B cell (primary cell): ENCODE data around the gene PTX3. TPM values are rescaled to one million over a fixed set of nuclear protein-coding genes. Genes with fewer than 3 reads are reported as not detected.
A peak's percentile ranks its signal among the peaks of the same experiment; 100 is the strongest.

Experiments
- ATAC-seq: fragments of 200-7000 bp; cut with Tn5 transposase; one replicate; pipeline ENCODE4 v1.10.0; 2021; ENCODE audit warnings: low read depth, mild to moderate bottlenecking, moderate number of reproducible peaks, moderate library complexity
- CTCF ChIA-PET: fragments of 350-600 bp; sonication (Branson Sonifier 250); formaldehyde crosslinking; loops from one replicate; lab custom pipeline; 2021; ENCODE audit warnings: antibody characterized with exemption, inconsistent platforms; lab: Charles Lee
- POLR2A ChIA-PET: fragments of 350-600 bp; sonication (Branson Sonifier 250); formaldehyde crosslinking; loops from one replicate; lab custom pipeline; 2021; ENCODE audit warnings: antibody characterized with exemption; lab: Charles Lee
- DNase-seq: peaks from one replicate; pipeline ENCODE4 v3.0.0; 2013
- H2AFZ ChIP-seq: 2 replicates; pipeline ENCODE4 v1.6.1; 2012; ENCODE audit warnings: mild to moderate bottlenecking, low read depth, low read length; ENCODE audit not compliant: insufficient read depth, poor library complexity, severe bottlenecking
- H3K27ac ChIP-seq, 2 donors: 1 replicate in 1 of 2; 2 replicates in 1 of 2; pipeline ENCODE4 v1.5.1; 2012 to 2013; ENCODE audit warnings: low read length in 2 of 2, mild to moderate bottlenecking in 2 of 2, moderate library complexity in 1 of 2
- H3K27me3 ChIP-seq, 4 experiments: fragments of 200-600 bp in 1 of 4; sonication (generic) in 1 of 4; replicated peaks in 1 of 4; 1 replicate in 2 of 4; 2 replicates in 2 of 4; pipeline versions ENCODE4 v1.6.1 to v1.7.0; 2013 to 2016; ENCODE audit warnings: low read length in 3 of 4, mild to moderate bottlenecking in 2 of 4, mixed read lengths in 1 of 4, moderate library complexity in 1 of 4; ENCODE audit not compliant: insufficient read depth in 4 of 4, control insufficient read depth in 3 of 4; ENCODE audit errors: control extremely low read depth in 1 of 4
- H3K36me3 ChIP-seq, 2 experiments: replicated peaks in 1 of 2; 1 replicate in 1 of 2; 2 replicates in 1 of 2; pipeline versions ENCODE4 v1.6.1 to v1.7.1; 2013; ENCODE audit warnings: low read length in 1 of 2; ENCODE audit not compliant: insufficient read depth in 2 of 2, control insufficient read depth in 1 of 2; ENCODE audit errors: control extremely low read depth in 1 of 2, extremely low read depth in 1 of 2
- H3K4me1 ChIP-seq, 2 donors: fragments of 200-600 bp in 1 of 2; sonication (generic) in 1 of 2; 1 replicate in 1 of 2; 2 replicates in 1 of 2; pipeline versions ENCODE4 v1.5.1 to v1.6.1; 2013 to 2017; ENCODE audit warnings: low read length in 2 of 2; ENCODE audit not compliant: control insufficient read depth in 2 of 2, insufficient read depth in 2 of 2
- H3K4me2 ChIP-seq: replicated peaks from 2 replicates; pipeline ENCODE3; 2012; ENCODE audit warnings: mild to moderate bottlenecking, low read depth, low read length; ENCODE audit not compliant: poor library complexity, severe bottlenecking
- H3K4me3 ChIP-seq, 5 experiments: fragments of 200-600 bp in 1 of 5; sonication (generic) in 1 of 5; 1 replicate in 3 of 5; 2 replicates in 2 of 5; pipeline versions ENCODE4 v1.5.1 to v1.7.0; 2011 to 2016; ENCODE audit warnings: low read length in 4 of 5, mild to moderate bottlenecking in 4 of 5, low read depth in 2 of 5, control low read depth in 1 of 5, moderate library complexity in 1 of 5; ENCODE audit not compliant: insufficient read depth in 1 of 5; ENCODE audit errors: control extremely low read depth in 1 of 5, extremely low read depth in 1 of 5
- H3K79me2 ChIP-seq: fragments of 200-600 bp; sonication (generic); one replicate; pipeline ENCODE4 v1.6.0; 2016; ENCODE audit warnings: low read length; ENCODE audit not compliant: control insufficient read depth, insufficient read depth
- H3K9ac ChIP-seq: fragments of 200-600 bp; sonication (generic); 2 replicates; pipeline ENCODE4 v1.6.1; 2017; ENCODE audit warnings: mild to moderate bottlenecking, low read length, moderate library complexity
- H3K9me3 ChIP-seq, 3 donors: one replicate each; pipeline versions ENCODE4 v1.6.1 to v1.7.1; 2013; ENCODE audit warnings: low read length in 2 of 3; ENCODE audit not compliant: control insufficient read depth in 2 of 3, insufficient read depth in 1 of 3; ENCODE audit errors: control extremely low read depth in 1 of 3
- H4K20me1 ChIP-seq: 2 replicates; pipeline ENCODE4 v1.6.0; 2012; ENCODE audit warnings: mild to moderate bottlenecking, low read length; ENCODE audit not compliant: insufficient read depth, control insufficient read depth, poor library complexity, severe bottlenecking
- H3K27ac Mint-ChIP-seq: one replicate; pipeline ENCODE4 v1.8.0; 2021; ENCODE audit warnings: mixed read lengths
- H3K27me3 Mint-ChIP-seq: one replicate; pipeline ENCODE4 v1.8.0; 2021; ENCODE audit warnings: mixed read lengths
- H3K4me1 Mint-ChIP-seq: one replicate; pipeline ENCODE4 v1.8.0; 2021; ENCODE audit warnings: mixed read lengths
- H3K4me3 Mint-ChIP-seq: one replicate; pipeline ENCODE4 v1.8.0; 2021; ENCODE audit warnings: mixed read lengths
- H3K9me3 Mint-ChIP-seq: one replicate; pipeline ENCODE4 v1.8.0; 2022; ENCODE audit warnings: mixed read lengths; ENCODE audit not compliant: insufficient read depth
- CTCF ChIP-seq: fragments of 200-600 bp; IDR thresholded peaks from one replicate; pipeline ENCODE4 v1.8.0; 2022; ENCODE audit warnings: antibody characterized with exemption, mild to moderate bottlenecking
- EZH2 ChIP-seq: IDR thresholded peaks from 2 replicates; pipeline ENCODE4 v1.6.1; 2012; ENCODE audit warnings: borderline replicate concordance, low read depth, mild to moderate bottlenecking, moderate library complexity, low read length; ENCODE audit not compliant: insufficient read depth, poor library complexity, severe bottlenecking
- WGBS: methylation state at CpG from one replicate; pipeline ENCODE4 v1.1.5; 2013; ENCODE audit warnings: missing lambda C conversion rate; ENCODE audit not compliant: insufficient coverage; 5-methylcytosine and 5-hydroxymethylcytosine counted together
- intact Hi-C: fragments of 100-400 bp; cut with micrococcal nuclease; formaldehyde crosslinking; loops from one replicate; pipeline ENCODE4 v1.10.0; 2022
- polyA plus RNA-seq: library from polyadenylated mRNA; depleted of rRNA; stranded (reverse); fragments of >200 nt; gene quantifications from 2 replicates; pipeline ENCODE4 v1.2.3, GENCODE V29; 2012
- total RNA-seq, 2 donors: library from RNA; stranded (reverse); fragments of 120-200 nt in 1 of 2; gene quantifications; 1 replicate in 1 of 2; 2 replicates in 1 of 2; pipeline versions ENCODE4 v1.2.3 to v1.2.4, GENCODE V29; 2013 to 2022

The PTX3 gene
- total and polyA plus RNA-seq, 2 donors (not counting 1 experiment from before 2014, with no cell fraction given): 0.37 to 0.40 TPM

DNA sequence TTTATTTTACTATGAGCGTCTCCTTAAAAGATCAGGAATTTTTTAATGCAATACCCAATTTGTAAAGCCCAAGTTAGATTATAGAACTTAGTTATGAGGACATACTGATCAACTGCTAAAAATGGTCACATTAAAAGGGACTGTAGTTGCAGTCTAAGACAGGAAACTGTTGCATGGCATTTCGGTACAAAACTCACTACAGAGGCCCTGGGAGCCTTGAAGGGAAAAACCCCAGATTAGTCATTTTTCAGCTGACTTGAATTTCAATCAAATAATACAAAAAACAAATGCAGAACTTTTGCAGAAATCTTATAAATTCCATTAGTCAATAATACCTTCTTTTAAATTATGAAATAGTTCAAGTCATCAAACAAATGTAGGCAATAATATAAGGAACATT, 6.9 kb upstream of the PTX3 start:
- Mint-ChIP-seq H3K4me3 (no peak overlapping the region), H3K27me3 (peaks cover 11% of the 10 kb centered on the region), H3K27ac (no peak overlapping the region), H3K9me3 (no peaks in the 10 kb centered on the region), H3K4me1 (no peaks in the 10 kb centered on the region)
- TF ChIP-seq EZH2 (no peak), CTCF (no peak)
- no peak overlapping the region for H3K9ac ChIP-seq
- no peak overlapping the region for H2AFZ ChIP-seq
- ChIA-PET CTCF (no interaction called here), POLR2A (no interaction called here)
- 0% methylated on average over 1 of the region's 2 CpGs for WGBS
- H3K27me3 ChIP-seq: no peaks in the 10 kb centered on the region
- H3K36me3 ChIP-seq: no peaks in the 10 kb centered on the region
- H3K4me3 ChIP-seq: no peak overlapping the region
- peaks cover 0 to 19% (median 0%) of the 10 kb centered on the region in 3 donors for H3K9me3 ChIP-seq
- DNase-seq: no peak
- no peak overlapping the region for H3K4me2 ChIP-seq
- H3K79me2 ChIP-seq: no peaks in the 10 kb centered on the region
- intact Hi-C loops: no loop called here
- no peak overlapping the region for H3K27ac ChIP-seq
- no peaks in the 10 kb centered on the region for H4K20me1 ChIP-seq
- no peak for ATAC-seq
- H3K4me1 ChIP-seq: no peaks in the 10 kb centered on the region

DNA sequence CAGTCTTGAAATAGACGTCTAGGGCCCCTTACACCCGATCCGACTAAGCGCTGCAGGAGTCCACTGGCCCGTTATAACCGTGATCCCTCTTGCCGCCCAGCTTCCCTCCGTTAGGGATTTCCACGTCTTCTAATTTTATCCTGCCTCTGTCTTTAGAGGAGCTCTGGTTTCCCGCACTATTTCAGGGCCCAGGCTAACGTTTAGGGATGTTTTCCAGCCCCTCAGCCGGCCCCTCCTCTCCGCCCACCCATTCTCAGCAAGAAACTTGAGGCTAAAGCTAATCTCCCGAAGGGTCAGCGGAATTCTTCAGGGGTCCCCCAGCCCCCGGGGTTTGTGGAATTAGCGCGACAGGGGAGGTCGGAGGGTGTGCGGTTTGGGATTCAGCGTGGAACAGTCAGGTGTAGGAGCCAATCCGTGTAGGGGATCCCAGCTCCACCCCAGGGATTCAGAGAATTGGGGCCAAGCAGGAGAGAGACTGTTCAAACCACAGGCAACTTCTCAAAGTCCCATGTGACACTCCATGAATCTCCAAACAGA, 1.6 kb downstream of the PTX3 start:
- Histone ChIP-seq H3K36me3 (no peaks in the 10 kb centered on the region), H2AFZ (no peak overlapping the region), H3K4me2 (peak overlapping the region; percentile 35), H3K4me1 (peaks cover 9 to 12% of the 10 kb centered on the region in 2 donors), H3K27ac (no peak overlapping the region), H3K79me2 (no peaks in the 10 kb centered on the region), H3K27me3 (peaks cover 0 to 16% (median 11%) of the 10 kb centered on the region in 4 experiments), H3K9me3 (peaks cover 0 to 4% (median 0%) of the 10 kb centered on the region in 3 donors), H3K9ac (no peak overlapping the region), H3K4me3 (peak overlapping the region in 1 of 5 experiments; percentile 44), H4K20me1 (no peaks in the 10 kb centered on the region)
- peaks cover 7% of the 10 kb centered on the region for H3K4me1 Mint-ChIP-seq
- no peak for ATAC-seq
- DNase-seq: no peak
- 7% methylated on average over 21 of the region's 22 CpGs for WGBS
- H3K9me3 Mint-ChIP-seq: no peaks in the 10 kb centered on the region
- TF ChIP-seq EZH2 (no peak), CTCF (no peak)
- peaks cover 30% of the 10 kb centered on the region for H3K27me3 Mint-ChIP-seq
- ChIA-PET POLR2A (no interaction called here), CTCF (no interaction called here)
- no peak overlapping the region for H3K27ac Mint-ChIP-seq
- no peak overlapping the region for H3K4me3 Mint-ChIP-seq
- intact Hi-C loops: no loop called here
